B cell (primary cell): ENCODE results near the gene RPL13. TPM values are rescaled to one million over a fixed set of nuclear protein-coding genes. Genes with fewer than 3 reads are reported as not detected.
A peak's percentile ranks its signal among the peaks of the same experiment; 100 is the strongest.

Source experiments
- ATAC-seq: fragments of 200-7000 bp; cut with Tn5 transposase; one replicate; pipeline ENCODE4 v1.10.0; 2021; ENCODE audit warnings: low read depth, mild to moderate bottlenecking, moderate number of reproducible peaks, moderate library complexity
- CTCF ChIA-PET: fragments of 350-600 bp; sonication (Branson Sonifier 250); formaldehyde crosslinking; loops from one replicate; lab custom pipeline; 2021; ENCODE audit warnings: antibody characterized with exemption, inconsistent platforms; lab: Charles Lee
- POLR2A ChIA-PET: fragments of 350-600 bp; sonication (Branson Sonifier 250); formaldehyde crosslinking; loops from one replicate; lab custom pipeline; 2021; ENCODE audit warnings: antibody characterized with exemption; lab: Charles Lee
- DNase-seq: peaks from one replicate; pipeline ENCODE4 v3.0.0; 2013
- H2AFZ ChIP-seq: 2 replicates; pipeline ENCODE4 v1.6.1; 2012; ENCODE audit warnings: mild to moderate bottlenecking, low read depth, low read length; ENCODE audit not compliant: insufficient read depth, poor library complexity, severe bottlenecking
- H3K27ac ChIP-seq, 2 donors: 1 replicate in 1 of 2; 2 replicates in 1 of 2; pipeline ENCODE4 v1.5.1; 2012 to 2013; ENCODE audit warnings: low read length in 2 of 2, mild to moderate bottlenecking in 2 of 2, moderate library complexity in 1 of 2
- H3K27me3 ChIP-seq, 4 experiments: fragments of 200-600 bp in 1 of 4; sonication (generic) in 1 of 4; replicated peaks in 1 of 4; 1 replicate in 2 of 4; 2 replicates in 2 of 4; pipeline versions ENCODE4 v1.6.1 to v1.7.0; 2013 to 2016; ENCODE audit warnings: low read length in 3 of 4, mild to moderate bottlenecking in 2 of 4, mixed read lengths in 1 of 4, moderate library complexity in 1 of 4; ENCODE audit not compliant: insufficient read depth in 4 of 4, control insufficient read depth in 3 of 4; ENCODE audit errors: control extremely low read depth in 1 of 4
- H3K36me3 ChIP-seq, 2 experiments: replicated peaks in 1 of 2; 1 replicate in 1 of 2; 2 replicates in 1 of 2; pipeline versions ENCODE4 v1.6.1 to v1.7.1; 2013; ENCODE audit warnings: low read length in 1 of 2; ENCODE audit not compliant: insufficient read depth in 2 of 2, control insufficient read depth in 1 of 2; ENCODE audit errors: control extremely low read depth in 1 of 2, extremely low read depth in 1 of 2
- H3K4me1 ChIP-seq, 2 donors: fragments of 200-600 bp in 1 of 2; sonication (generic) in 1 of 2; 1 replicate in 1 of 2; 2 replicates in 1 of 2; pipeline versions ENCODE4 v1.5.1 to v1.6.1; 2013 to 2017; ENCODE audit warnings: low read length in 2 of 2; ENCODE audit not compliant: control insufficient read depth in 2 of 2, insufficient read depth in 2 of 2
- H3K4me2 ChIP-seq: replicated peaks from 2 replicates; pipeline ENCODE3; 2012; ENCODE audit warnings: mild to moderate bottlenecking, low read depth, low read length; ENCODE audit not compliant: poor library complexity, severe bottlenecking
- H3K4me3 ChIP-seq, 5 experiments: fragments of 200-600 bp in 1 of 5; sonication (generic) in 1 of 5; 1 replicate in 3 of 5; 2 replicates in 2 of 5; pipeline versions ENCODE4 v1.5.1 to v1.7.0; 2011 to 2016; ENCODE audit warnings: low read length in 4 of 5, mild to moderate bottlenecking in 4 of 5, low read depth in 2 of 5, control low read depth in 1 of 5, moderate library complexity in 1 of 5; ENCODE audit not compliant: insufficient read depth in 1 of 5; ENCODE audit errors: control extremely low read depth in 1 of 5, extremely low read depth in 1 of 5
- H3K79me2 ChIP-seq: fragments of 200-600 bp; sonication (generic); one replicate; pipeline ENCODE4 v1.6.0; 2016; ENCODE audit warnings: low read length; ENCODE audit not compliant: control insufficient read depth, insufficient read depth
- H3K9ac ChIP-seq: fragments of 200-600 bp; sonication (generic); 2 replicates; pipeline ENCODE4 v1.6.1; 2017; ENCODE audit warnings: mild to moderate bottlenecking, low read length, moderate library complexity
- H3K9me3 ChIP-seq, 3 donors: one replicate each; pipeline versions ENCODE4 v1.6.1 to v1.7.1; 2013; ENCODE audit warnings: low read length in 2 of 3; ENCODE audit not compliant: control insufficient read depth in 2 of 3, insufficient read depth in 1 of 3; ENCODE audit errors: control extremely low read depth in 1 of 3
- H4K20me1 ChIP-seq: 2 replicates; pipeline ENCODE4 v1.6.0; 2012; ENCODE audit warnings: mild to moderate bottlenecking, low read length; ENCODE audit not compliant: insufficient read depth, control insufficient read depth, poor library complexity, severe bottlenecking
- H3K27ac Mint-ChIP-seq: one replicate; pipeline ENCODE4 v1.8.0; 2021; ENCODE audit warnings: mixed read lengths
- H3K27me3 Mint-ChIP-seq: one replicate; pipeline ENCODE4 v1.8.0; 2021; ENCODE audit warnings: mixed read lengths
- H3K4me1 Mint-ChIP-seq: one replicate; pipeline ENCODE4 v1.8.0; 2021; ENCODE audit warnings: mixed read lengths
- H3K4me3 Mint-ChIP-seq: one replicate; pipeline ENCODE4 v1.8.0; 2021; ENCODE audit warnings: mixed read lengths
- H3K9me3 Mint-ChIP-seq: one replicate; pipeline ENCODE4 v1.8.0; 2022; ENCODE audit warnings: mixed read lengths; ENCODE audit not compliant: insufficient read depth
- EZH2 ChIP-seq: IDR thresholded peaks from 2 replicates; pipeline ENCODE4 v1.6.1; 2012; ENCODE audit warnings: borderline replicate concordance, low read depth, mild to moderate bottlenecking, moderate library complexity, low read length; ENCODE audit not compliant: insufficient read depth, poor library complexity, severe bottlenecking
- WGBS: methylation state at CpG from one replicate; pipeline ENCODE4 v1.1.5; 2013; ENCODE audit warnings: missing lambda C conversion rate; ENCODE audit not compliant: insufficient coverage; 5-methylcytosine and 5-hydroxymethylcytosine counted together
- intact Hi-C: fragments of 100-400 bp; cut with micrococcal nuclease; formaldehyde crosslinking; loops from one replicate; pipeline ENCODE4 v1.10.0; 2022
- polyA plus RNA-seq: library from polyadenylated mRNA; depleted of rRNA; stranded (reverse); fragments of >200 nt; gene quantifications from 2 replicates; pipeline ENCODE4 v1.2.3, GENCODE V29; 2012
- total RNA-seq, 2 donors: library from RNA; stranded (reverse); fragments of 120-200 nt in 1 of 2; gene quantifications; 1 replicate in 1 of 2; 2 replicates in 1 of 2; pipeline versions ENCODE4 v1.2.3 to v1.2.4, GENCODE V29; 2013 to 2022
- TF ChIP-seq, protein P1 (sequence below): fragments of 200-600 bp; IDR thresholded peaks from one replicate; pipeline ENCODE4 v1.8.0; 2022; ENCODE audit warnings: antibody characterized with exemption, mild to moderate bottlenecking

RPL13 gene
- total and polyA plus RNA-seq, 2 donors (not counting 1 experiment from before 2014, with no cell fraction given) = 3,184 to 11,676 TPM

DNA sequence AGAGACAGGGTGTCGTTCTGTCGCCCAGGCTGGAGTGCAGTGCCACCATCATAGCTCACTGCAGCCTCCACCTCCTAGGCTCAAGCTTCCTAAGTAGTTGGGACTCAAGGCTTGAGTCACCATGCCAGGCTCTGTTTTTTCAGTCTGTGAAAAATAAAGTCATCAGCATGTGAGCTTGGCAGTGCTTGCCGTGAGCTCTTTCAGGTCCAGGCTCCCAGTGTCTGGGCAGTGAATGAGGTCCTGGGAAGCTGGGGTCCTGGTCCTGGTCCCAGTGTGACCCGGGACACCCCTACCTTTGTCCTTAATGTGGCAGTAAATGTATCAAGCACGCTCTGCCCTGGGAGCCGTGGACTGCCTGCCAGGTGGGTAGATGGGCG, 22.9 kb upstream of the RPL13 start:
- Histone ChIP-seq H3K4me3 (no peak overlapping the region), H2AFZ (no peak overlapping the region), H3K36me3 (peaks cover 0 to 31% of the 10 kb centered on the region in 2 experiments), H3K9me3 (no peaks in the 10 kb centered on the region), H3K9ac (no peak overlapping the region), H3K27me3 (no peaks in the 10 kb centered on the region), H3K4me1 (peaks cover 23 to 24% of the 10 kb centered on the region in 2 donors), H3K27ac (no peak overlapping the region), H3K79me2 (peaks cover 42% of the 10 kb centered on the region), H4K20me1 (peaks cover 32% of the 10 kb centered on the region), H3K4me2 (no peak overlapping the region)
- TF ChIP-seq EZH2 = no peak
- TF ChIP-seq, protein P1, sequence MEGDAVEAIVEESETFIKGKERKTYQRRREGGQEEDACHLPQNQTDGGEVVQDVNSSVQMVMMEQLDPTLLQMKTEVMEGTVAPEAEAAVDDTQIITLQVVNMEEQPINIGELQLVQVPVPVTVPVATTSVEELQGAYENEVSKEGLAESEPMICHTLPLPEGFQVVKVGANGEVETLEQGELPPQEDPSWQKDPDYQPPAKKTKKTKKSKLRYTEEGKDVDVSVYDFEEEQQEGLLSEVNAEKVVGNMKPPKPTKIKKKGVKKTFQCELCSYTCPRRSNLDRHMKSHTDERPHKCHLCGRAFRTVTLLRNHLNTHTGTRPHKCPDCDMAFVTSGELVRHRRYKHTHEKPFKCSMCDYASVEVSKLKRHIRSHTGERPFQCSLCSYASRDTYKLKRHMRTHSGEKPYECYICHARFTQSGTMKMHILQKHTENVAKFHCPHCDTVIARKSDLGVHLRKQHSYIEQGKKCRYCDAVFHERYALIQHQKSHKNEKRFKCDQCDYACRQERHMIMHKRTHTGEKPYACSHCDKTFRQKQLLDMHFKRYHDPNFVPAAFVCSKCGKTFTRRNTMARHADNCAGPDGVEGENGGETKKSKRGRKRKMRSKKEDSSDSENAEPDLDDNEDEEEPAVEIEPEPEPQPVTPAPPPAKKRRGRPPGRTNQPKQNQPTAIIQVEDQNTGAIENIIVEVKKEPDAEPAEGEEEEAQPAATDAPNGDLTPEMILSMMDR = no peak
- intact Hi-C loops = no loop called here
- no peaks in the 10 kb centered on the region for H3K27me3 Mint-ChIP-seq
- 96% methylated on average over 7 of the region's 7 CpGs for WGBS
- H3K4me1 Mint-ChIP-seq = peaks cover 22% of the 10 kb centered on the region
- no peak overlapping the region for H3K4me3 Mint-ChIP-seq
- POLR2A ChIA-PET = no interaction called here
- CTCF ChIA-PET = no interaction called here
- DNase-seq = no peak
- no peak for ATAC-seq
- H3K27ac Mint-ChIP-seq = peak overlapping the region; percentile 53
- H3K9me3 Mint-ChIP-seq = no peaks in the 10 kb centered on the region

DNA sequence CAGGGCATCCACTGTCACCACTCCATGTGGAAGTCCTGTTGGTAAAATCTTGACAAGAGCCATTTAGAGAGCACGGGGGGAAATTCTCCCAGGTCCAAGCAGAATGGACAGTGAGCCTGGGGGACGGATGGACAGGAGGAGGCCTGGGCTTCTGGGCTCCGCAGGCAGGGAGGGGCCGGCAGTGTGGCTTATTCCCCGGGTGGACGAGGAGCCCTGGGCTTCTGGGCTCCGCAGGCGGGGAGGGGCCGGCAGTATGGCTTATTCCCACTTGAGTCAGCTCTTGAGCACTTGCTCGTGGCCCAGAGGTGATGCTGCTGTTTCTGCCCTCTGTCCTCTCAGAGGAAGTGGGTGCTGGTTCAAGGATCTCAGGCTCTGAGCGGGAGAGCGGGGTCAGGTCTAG, 22.2 kb upstream of the RPL13 start:
- Histone ChIP-seq H4K20me1 (peaks cover 32% of the 10 kb centered on the region), H3K4me2 (no peak overlapping the region), H3K27ac (no peak overlapping the region), H3K4me1 (peaks cover 23 to 24% of the 10 kb centered on the region in 2 donors), H3K4me3 (no peak overlapping the region), H3K27me3 (no peaks in the 10 kb centered on the region), H2AFZ (no peak overlapping the region), H3K9me3 (no peaks in the 10 kb centered on the region), H3K79me2 (peaks cover 37% of the 10 kb centered on the region), H3K36me3 (peaks cover 0 to 27% of the 10 kb centered on the region in 2 experiments), H3K9ac (no peak overlapping the region)
- intact Hi-C loops = no loop called here
- DNase-seq = no peak
- WGBS = 98% methylated on average over 12 of the region's 12 CpGs
- no peak overlapping the region for H3K4me3 Mint-ChIP-seq
- no peaks in the 10 kb centered on the region for H3K27me3 Mint-ChIP-seq
- ATAC-seq = no peak
- H3K27ac Mint-ChIP-seq = no peak overlapping the region
- ChIA-PET POLR2A (no interaction called here), CTCF (no interaction called here)
- TF ChIP-seq, protein P1 = no peak
- TF ChIP-seq EZH2 = no peak
- H3K9me3 Mint-ChIP-seq = no peaks in the 10 kb centered on the region
- peaks cover 22% of the 10 kb centered on the region for H3K4me1 Mint-ChIP-seq
